Peyer's patch (tissue), 4 donors: ENCODE measurements around the gene CASP8AP2.

ENCODE experiments used
- POLR2A ChIP-seq, 2 donors: fragments of 450-650 bp; IDR thresholded peaks; one replicate each; pipeline ENCODE4 v1.5.1; 2017; ENCODE audit warnings: antibody characterized with exemption in 2 of 2, mild to moderate bottlenecking in 2 of 2, moderate library complexity in 2 of 2
- TF ChIP-seq, protein P1 (sequence below), 6 experiments: fragments of 450-650 bp in 4 of 6; fragments of 200-600 bp in 2 of 6; sonication (generic) in 1 of 6; IDR thresholded peaks; one replicate each; pipeline ENCODE4 v1.5.1; 2017 to 2019; ENCODE audit warnings: antibody characterized with exemption in 6 of 6, mild to moderate bottlenecking in 3 of 6, moderate library complexity in 1 of 6

GRCh38 chr6:89842228-89842627 is 12.5 kb downstream of the CASP8AP2 start:
- TF ChIP-seq, protein P1, sequence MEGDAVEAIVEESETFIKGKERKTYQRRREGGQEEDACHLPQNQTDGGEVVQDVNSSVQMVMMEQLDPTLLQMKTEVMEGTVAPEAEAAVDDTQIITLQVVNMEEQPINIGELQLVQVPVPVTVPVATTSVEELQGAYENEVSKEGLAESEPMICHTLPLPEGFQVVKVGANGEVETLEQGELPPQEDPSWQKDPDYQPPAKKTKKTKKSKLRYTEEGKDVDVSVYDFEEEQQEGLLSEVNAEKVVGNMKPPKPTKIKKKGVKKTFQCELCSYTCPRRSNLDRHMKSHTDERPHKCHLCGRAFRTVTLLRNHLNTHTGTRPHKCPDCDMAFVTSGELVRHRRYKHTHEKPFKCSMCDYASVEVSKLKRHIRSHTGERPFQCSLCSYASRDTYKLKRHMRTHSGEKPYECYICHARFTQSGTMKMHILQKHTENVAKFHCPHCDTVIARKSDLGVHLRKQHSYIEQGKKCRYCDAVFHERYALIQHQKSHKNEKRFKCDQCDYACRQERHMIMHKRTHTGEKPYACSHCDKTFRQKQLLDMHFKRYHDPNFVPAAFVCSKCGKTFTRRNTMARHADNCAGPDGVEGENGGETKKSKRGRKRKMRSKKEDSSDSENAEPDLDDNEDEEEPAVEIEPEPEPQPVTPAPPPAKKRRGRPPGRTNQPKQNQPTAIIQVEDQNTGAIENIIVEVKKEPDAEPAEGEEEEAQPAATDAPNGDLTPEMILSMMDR (IDR thresholded peaks at IDR 0.05), result no peak
- no peak for TF ChIP-seq POLR2A (IDR thresholded peaks at IDR 0.05)
